NCI-H1417 (cell line): Measurements from ENCODE around the gene RNASE12.
"Not testable (repeated sequence)": the region's sequence is repeated elsewhere in the genome, so short reads cannot be mapped to it uniquely, and the experiment has no call there.

Source experiments
- DNase-seq, 3 experiments: peaks; one replicate each; lab custom pipeline; 2025; lab: John Stamatoyannopoulos, UW

The RNASE12 gene

GRCh38 chr14:20591235-20591634 is at the start of gene RNASE12:
Gene RNASE12, minus strand, starts transcription at chr14:20591376. Its CDS starts 653 bp downstream, at chr14:20590723.
- DNase-seq, result no peak

GRCh38 chr14:20632831-20633691 is 41.9 kb upstream of the RNASE12 start:
- DNase-seq, result peak in 1 of 3 experiments; percentile 31

- DNase-seq, result no peak
Measured at GRCh38 chr14:20632448-20632830, 41.3 kb upstream of the RNASE12 start.

- DNase-seq, result no peak
Measured at GRCh38 chr14:20631880-20632389, 40.8 kb upstream of the RNASE12 start.

GRCh38 chr14:20631023-20631879 is 40.1 kb upstream of the RNASE12 start:
- peak in 2 of 3 experiments; percentile 23 to 35 for DNase-seq

GRCh38 chr14:20630340-20631022 is 39.3 kb upstream of the RNASE12 start:
- DNase-seq, result no peak

GRCh38 chr14:20628063-20628854 is 37.1 kb upstream of the RNASE12 start:
- DNase-seq, result no peak

GRCh38 chr14:20627346-20628027 is 36.3 kb upstream of the RNASE12 start:
- no peak for DNase-seq

GRCh38 chr14:20626274-20626673 is 35.1 kb upstream of the RNASE12 start:
- DNase-seq, result no peak

GRCh38 chr14:20624495-20625070 is 33.4 kb upstream of the RNASE12 start:
- no peak for DNase-seq

GRCh38 chr14:20623798-20624197 is 32.6 kb upstream of the RNASE12 start:
- no peak for DNase-seq

GRCh38 chr14:20622816-20623291 is 31.7 kb upstream of the RNASE12 start:
- DNase-seq, result no peak

GRCh38 chr14:20620798-20621478 is 29.8 kb upstream of the RNASE12 start:
- no peak for DNase-seq

- not testable (repeated sequence) for DNase-seq
Measured at GRCh38 chr14:20619688-20620087, 28.5 kb upstream of the RNASE12 start.

- DNase-seq, result no peak
Measured at GRCh38 chr14:20618271-20618749, 27.1 kb upstream of the RNASE12 start.

GRCh38 chr14:20617138-20618003 is 26.2 kb upstream of the RNASE12 start:
- no peak for DNase-seq

- no peak for DNase-seq
Measured at GRCh38 chr14:20615996-20616395, 24.8 kb upstream of the RNASE12 start.
